ENCODE measurements around the gene PLPP3.

Gene PLPP3

DNA sequence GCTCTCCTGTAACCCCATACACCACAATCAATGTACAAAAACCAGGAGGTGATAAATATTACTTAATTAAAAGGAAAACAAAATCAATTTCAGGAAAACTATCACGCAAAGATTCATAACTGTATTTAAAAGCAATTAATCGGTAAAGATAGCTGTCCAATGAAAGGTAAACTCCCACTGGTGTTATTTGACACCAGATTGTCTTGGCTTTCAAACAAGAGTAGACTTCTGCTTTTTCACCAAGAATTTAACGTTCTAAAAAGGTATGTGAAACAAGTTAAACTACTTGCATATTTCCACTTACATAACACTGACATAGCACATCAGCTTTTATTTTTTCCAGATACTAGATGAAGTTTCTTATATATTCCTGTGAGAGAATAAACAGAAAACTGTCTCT is 3.5 kb downstream of the PLPP3 start:
- DNase-seq, result no peak

DNA sequence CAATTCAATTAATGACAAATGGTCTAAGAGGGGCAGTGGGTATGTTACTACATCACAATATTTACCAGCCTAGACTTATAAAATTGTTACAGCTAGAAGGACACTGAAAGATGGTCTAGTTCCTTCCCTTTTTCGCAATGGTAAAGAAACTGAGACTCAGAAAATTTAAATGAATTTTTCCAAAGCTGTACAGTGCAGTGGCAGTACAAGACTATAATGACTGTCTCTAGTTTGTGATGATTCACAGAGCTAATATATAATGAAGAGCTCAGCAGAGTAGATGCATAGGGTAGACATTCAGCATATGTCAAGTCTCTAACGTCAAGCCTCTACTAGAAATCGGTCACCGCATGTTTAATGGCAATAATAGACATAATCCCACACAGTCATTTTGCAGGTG is 4.6 kb downstream of the PLPP3 start:
- DNase-seq, result no peak

DNA sequence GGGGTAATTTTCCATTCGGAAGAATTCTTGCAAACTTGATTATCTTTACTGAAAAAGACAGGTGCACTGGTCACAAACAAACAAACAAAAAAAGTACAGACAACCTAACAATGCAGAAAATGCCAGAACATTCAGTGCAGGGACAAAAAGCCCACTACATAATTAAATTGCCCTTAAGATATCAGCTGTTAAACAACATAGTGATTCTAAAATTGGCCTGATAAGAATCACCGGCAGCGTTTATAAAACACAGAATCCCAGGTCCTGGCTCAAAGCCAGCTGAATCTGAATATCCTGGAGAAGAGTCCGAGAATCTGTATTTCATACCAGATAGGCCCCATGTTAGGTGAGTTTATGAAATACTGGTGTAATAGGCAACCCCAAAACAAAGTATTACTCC is 6.1 kb downstream of the PLPP3 start:
- DNase-seq, result no peak

DNA sequence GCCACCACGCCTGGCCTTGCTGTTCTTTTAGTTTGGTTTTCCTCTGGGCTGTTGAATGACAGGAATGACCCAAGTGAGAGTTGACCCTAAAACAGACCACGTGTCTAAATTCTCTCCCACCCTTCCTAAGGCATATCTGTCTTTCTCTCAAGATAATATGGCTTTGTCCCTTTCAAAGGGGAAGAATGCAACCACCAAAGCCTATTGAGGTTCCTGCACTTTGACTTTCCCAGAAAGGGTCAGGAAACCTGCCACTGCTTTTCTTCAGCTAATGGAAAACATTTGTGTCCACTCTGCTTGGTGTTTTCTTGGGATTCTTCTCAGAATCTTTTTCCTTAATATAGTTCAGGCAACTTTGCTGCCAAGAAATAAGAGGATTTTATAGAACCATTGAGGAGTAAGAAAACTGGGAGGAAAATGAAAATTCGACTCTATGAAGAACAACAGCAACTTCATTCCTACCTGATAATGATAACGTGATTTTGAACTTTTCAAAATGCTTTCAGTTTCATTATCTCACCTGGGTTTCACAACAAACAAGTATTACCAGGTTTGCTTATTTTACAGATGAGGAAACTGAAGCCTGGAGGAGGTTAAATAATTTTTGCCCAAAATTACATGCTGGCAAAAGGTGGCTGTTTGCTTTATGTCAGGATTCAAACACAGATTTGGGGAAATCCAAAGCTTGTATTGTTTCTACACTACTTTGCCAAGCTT is 6.9 kb downstream of the PLPP3 start:
- no peak for DNase-seq

DNA sequence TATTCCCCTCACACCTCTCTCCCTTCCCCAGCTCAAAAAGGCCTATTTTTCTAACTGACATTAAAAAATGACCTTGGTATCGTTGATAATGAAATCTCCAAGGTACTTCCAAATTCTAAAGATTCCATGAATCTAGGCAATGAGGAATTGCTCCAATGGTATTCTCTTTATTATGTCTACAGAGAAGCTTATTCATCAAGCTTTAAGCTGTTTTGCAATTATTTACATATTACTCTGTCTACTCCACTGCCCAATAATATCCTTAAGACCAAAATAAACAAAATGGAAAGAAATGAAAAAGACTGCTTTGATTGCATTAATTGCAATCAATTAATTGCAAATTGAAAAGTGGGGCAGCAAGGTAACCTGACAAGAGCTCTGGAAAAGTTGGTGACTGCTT is 7.9 kb downstream of the PLPP3 start:
- DNase-seq, result no peak

DNA sequence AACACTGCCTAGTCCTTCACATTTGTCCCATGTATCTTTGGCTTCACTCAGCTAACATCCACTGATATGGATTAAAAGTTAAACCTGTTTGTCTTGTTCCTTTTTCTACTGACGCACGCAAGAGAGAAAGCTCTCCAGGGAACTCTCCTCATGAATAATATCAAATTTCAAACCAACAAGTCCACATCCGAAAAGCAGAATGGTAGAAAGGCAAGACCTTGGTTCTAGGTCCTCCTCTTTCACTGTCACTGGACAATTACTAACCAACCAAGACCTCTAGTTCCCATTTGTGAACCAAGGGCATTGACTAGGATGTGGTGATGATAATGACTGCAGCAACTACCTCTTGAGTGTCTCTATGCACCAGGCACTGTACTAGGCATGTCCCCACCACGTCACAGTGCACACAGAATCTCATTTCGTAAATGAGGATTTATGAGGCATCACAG is 8.4 kb downstream of the PLPP3 start:
- no peak for DNase-seq

DNA sequence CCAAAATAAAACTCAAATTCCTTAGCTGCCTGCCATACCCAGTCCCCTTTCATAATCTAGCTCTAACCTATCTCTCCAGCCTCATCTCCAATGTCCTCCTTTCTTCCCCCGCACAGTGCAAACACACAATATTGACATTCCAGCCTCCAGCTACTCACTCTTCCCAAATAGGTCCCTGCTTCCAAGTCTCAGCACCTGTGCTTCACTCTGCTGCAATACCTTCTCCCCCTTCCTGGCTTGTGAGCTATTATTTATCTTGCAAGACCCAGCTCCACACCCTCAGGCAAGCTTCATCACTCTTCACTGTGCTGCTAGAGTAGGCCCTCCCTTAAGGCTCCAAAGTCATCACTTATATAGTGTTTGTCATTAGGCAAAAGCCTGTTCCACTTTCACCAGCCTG is 9.7 kb downstream of the PLPP3 start:
- DNase-seq, result no peak

DNA sequence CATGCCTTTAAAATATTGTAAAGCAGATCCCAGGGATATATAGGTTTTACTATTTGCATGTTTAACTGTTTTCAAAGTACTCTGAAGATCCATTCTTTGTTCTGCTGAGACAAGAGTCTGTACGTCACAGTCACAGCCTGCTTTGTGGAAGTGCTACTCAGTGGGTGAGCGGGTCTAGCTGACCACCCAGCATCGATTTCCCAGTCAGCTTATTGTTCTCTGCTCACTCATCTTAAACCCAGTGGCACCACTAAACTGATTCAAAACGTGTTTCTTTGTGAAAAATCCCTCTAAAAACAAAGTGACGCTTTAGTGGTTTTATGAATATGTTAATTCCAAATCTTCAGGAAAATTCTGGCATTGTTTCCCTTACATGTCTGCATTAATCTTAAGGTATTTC is 12.4 kb downstream of the PLPP3 start:
- no peak for DNase-seq

DNA sequence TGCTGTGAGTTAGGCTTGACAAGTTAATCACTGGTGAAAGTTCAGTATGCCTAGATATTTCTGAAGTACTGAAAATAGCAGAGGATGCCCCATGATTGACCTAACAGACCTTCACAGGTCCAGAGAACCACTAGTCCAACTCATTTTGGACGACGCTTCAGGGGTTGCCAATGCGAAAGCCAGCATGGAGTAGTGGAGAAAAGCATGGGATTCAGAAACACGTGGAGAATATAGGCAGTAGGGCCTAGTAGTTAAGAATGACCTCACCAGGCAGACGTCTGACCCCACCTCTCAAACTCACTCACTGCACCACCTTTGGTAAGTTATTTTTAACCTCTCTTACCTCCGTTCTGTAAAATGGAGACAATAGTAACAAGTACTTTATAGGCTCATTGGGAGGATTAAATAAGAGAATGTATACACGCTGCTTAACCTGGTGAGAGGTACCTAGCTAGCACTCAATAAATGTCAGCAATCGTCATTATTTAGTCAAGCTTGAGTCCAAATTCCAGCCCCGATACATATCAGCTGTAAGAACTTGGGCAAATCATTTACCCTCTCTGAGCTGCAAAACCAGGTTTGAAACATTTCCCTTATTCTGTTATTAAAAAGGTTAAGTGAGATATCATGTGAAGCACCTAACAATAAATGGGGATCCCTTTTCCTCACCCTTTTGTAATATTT is 13.2 kb downstream of the PLPP3 start:
- DNase-seq, result no peak

DNA sequence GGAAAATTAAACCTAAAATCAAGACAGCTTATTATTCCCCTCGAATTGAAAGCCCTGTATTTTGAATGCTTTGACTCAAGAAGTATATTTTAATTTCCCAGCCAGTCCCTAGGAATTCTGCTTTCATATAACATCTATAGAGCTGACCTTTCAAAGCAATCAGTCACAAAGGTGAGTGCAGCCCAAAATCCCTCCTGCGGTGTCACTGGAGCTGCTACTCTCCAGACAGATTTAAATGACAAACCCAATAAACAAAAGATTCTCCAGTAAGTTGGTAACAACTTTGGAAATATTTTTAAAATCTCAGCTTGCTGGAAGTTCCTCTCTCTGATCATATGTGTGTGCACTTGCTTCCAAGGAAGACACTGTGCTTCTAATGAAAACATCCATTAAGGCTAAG is 14.7 kb downstream of the PLPP3 start:
- no peak for DNase-seq

DNA sequence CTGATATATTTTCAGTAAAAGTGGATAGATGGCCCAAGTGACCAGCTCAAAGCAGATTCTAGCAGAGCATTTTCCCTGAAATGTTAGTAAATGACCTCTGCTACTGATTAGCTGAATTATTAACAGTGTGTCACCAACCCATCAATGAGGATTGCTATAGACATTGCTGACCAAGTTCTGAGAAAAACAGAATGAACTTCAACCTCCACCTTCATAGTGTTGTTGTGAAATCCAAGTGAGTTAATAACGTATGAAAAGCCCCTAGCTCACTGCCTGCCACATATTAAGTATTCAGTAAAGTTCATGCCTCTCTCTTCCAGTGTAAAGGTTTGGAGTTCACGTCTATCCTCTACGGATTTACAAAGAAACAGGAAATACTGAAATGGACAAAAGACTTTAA is 15.8 kb downstream of the PLPP3 start:
- DNase-seq, result no peak

DNA sequence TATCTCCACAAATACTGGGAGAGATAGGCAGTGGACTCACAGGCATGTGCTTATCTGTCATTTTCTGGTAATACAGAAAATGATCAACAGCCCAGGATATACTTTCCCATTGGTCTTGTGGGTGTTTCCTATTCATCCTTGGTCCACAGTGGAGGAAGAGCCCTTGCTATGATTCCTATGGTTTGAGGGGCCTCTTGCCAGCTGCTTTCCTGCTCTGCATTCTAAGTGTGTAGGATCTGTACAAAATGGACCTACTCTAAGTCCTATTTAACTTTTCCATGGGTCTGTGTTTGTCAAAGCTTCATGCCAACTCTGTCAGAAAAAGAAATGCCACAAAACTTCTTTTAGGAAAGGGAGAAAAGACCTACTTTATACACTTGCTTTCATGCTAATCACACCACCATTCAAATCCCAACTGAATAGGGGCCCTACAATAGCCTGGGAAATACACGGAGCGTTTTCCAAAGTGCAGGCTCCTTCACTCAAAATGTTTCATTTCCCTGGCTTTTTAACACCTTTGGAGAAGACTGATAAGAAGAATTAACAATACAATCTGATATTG is 16.4 kb downstream of the PLPP3 start:
- no peak for DNase-seq

DNA sequence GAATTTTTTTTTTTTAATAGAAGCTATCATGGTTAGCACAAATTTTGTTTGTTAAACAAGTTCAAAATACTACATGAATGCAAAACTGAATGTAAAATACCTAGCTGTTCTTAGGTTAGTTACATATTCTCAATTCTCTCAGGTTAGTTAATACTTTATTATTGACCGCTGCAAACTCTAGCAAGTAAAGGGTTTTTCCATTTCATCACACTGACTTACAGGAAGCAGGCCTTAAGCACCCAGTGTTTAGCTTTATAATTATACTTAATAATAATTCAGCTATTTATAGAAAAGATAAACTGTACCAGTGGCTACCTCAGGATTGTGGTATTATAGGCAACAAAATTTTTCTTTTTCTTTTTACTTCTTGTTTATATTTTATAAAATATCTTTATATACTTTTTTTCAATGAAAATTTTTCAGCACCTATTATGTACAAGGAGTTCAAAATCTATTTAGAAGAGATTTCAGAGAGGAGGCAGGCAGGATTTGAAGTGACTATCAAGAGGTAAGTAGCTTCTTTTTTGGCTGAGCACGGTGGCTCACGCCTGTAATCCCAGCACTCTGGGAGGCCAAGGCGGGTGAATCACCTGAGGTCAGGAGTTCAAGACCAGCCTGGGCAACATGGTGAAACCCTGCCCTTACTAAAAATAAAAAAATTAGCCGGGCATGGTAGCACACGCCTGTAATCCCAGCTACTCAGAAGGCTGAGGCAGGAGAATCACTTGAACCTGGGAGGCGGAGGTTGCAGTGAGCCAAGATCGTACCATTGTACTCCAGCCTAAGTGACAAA is 17.9 kb downstream of the PLPP3 start:
- DNase-seq, result no peak

DNA sequence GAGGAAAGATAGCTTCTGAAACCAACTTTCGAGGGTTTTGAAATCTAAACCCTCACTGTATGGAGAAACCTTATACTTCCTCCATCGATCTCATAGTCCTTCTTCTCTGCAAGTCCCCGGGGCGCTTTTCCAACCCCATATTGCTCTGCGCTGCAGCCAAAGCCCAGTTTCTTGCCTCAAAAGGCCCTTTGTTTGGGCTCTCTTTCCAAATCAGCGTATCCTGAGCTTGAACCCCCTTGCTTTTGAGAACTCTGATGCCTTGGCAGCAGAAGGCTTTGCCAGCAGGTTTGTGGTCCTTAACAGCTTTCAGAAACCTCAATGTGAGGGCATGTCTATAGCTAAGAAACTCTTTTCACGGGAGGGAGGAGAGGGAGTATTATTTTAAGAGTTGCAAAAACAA is 21.6 kb downstream of the PLPP3 start:
- no peak for DNase-seq

DNA sequence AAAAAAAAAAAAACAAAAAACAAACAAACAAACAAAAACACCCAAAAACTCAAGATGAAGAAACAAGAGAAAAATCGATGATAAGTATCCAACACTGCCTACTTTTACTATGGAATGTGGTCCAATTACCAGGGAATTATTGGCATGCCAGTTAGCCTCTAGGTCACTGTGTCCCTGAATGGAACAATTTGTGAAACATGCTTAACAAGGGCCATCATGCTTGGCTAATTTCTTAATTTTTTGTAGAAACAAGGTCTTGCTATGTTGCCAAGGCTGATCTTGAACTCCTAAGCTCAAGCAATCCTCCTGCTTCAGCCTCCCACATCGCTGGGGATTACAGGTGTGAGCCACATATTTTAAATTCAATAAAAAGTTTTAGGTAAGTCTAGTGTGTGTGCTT is 23.9 kb downstream of the PLPP3 start:
- DNase-seq, result no peak

DNA sequence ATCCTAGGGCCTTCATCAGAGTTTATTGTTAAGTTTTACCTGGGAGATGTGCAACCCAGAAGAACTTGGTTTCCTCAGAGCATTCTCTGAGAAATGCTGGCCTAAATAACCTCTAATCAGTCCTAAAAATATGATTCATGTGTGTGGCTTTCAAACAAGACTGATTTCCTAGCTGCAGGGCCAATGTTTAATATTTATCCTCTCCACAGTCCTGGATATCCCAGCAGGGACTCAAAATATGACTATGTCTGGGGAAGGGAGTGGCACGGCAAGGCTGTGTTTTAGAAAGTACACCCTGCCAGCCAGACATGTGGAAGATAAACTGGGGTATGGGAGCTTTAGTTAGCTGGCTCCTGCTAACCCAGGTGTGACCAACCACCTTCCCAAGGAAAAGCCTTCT is 26.3 kb downstream of the PLPP3 start:
- DNase-seq, result no peak

DNA sequence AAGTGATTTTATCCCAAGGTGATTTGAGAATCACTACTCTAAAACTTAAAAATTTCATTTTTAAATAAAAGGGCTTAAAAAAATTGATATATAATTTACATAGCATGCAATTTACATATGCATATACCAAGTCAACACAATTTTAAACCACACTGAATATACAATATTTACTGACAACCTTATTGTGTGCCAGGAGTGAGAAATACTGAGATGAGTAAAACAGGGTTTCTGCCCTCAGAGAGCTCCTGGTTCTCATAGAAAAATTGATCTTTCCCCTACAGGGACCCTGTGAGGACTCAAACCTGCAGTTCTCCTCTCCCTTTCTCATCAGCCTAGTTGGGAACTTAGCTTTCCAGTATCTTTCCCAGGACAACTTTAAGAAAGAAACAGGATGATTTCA is 27.0 kb downstream of the PLPP3 start:
- DNase-seq, result no peak

DNA sequence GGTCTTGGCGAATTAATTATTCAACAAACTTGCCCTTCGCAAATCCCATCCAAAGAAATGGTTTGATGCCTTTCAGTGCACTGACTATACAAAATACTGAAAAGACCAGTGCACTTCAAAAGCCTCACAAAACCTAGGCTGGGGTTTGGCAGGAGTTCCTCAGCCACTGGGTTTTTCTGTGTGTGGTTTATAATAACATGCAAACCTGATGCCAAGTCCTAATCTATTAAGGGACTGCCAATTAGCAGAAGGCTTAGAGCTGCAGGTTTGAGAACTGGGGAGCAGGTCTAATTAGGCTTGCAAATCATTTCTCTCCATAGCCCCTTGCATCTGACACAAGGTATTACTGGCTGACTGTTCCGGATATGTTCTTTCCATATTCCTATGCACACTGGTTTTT is 27.7 kb downstream of the PLPP3 start:
- no peak for DNase-seq

DNA sequence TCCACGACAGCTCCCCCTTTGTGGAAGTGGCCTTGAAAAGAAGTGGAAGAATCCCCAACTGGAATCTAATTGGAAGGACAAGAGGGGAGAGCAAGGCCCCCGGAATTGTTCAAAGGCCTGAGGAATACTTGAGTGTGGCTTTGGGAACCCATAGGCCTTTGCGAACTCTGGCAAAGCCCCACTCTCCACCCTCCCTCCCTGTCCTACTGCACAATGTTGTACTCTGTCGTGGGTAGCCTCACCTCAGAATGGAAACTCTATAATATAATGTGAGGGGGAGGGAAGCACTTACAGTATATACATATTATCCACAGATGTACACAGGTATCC is 28.5 kb downstream of the PLPP3 start:
- no peak for DNase-seq

DNA sequence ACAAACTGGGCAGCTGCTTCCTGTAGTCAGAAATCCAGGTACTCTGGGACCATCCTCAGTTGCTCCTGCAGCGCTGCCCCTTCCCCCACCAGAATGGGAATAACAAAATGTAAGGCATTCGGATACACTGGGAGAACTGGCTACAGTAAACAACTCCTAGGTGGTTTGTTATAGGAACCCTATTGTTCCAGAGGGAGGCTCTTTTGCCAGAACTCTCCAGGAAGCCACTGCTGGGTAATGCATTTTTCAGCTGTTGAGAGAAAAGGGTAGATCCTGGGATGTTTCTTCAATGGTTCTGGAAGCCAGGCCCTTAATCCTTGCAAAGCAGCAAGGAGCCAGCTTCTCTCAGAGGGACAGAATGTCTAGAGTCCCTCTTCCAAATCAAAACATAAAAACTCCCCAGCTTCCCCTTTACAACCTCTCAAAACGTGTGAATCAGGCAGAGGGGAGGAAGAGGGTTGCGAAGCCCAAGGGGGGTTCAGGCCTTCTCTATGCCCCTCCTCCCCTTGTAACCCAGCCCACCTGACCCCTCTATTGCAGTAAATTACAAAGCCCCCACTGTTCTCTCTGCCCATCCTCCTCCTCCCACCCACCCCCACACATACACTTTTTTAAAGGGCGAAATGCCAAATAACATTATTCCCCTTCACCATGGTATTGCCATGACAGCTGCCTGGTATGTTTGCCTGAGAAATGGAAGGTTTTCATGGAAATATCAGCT is 29.1 kb downstream of the PLPP3 start:
- no peak for DNase-seq

DNA sequence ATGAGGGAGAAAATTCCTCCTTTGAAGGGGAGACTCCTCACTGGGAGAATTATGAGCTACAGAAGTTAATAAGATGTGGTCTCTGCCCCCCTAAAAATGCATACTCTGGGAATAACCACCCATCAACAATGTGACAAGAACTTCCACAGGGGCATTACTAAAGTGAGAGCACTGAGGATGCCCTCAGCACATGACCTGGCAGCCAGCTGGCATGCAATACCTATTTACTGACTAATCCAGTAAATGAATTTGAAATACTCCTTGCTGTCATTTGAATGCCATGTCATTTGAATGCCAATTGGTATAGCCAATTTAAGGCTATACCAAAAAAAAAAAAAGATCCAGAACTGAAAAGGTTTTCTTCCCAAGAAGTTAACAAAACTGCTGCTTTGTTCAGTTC is 30.8 kb downstream of the PLPP3 start:
- DNase-seq, result no peak

DNA sequence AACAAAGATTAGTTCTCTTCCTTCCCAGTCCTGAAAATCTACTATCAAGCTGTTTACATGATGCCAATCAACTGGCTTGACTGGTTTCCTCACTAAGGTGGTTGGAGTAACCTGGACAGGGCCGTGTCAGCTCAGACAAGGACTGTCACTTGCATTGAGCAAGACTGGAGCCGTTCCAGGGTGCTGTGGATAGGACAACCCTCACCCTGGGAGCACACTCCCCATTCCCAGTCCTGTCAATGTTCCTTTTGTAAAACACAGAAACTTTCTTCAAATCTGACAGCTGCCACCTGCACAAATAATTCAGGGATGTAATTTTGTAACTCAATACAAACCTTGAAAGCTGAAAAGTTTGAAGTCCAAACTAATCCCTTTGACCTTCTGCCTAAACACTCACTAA is 31.4 kb downstream of the PLPP3 start:
- DNase-seq, result no peak

DNA sequence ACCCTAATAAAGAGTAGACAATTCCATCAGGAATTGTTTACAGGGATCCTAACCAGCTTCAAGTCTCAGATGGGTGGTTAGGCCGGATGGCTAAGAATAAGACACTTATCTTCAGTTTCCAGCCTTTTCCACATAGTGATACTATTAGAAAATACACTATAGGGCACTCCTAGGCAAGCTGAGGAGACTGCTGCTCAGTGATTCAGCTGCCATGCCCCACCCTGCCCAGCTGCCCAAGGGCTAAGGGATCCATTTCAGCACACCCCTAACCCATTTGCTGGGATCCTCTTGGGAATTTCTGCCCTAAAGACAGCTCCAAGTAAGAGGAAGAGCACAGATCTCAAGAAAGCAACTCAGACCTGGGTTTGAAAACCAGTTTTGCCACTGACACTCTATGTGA is 31.9 kb downstream of the PLPP3 start:
- no peak for DNase-seq

Measured in stimulated activated CD4-positive, alpha-beta T cell treated with anti-CD3 and anti-CD28 coated beads, Interleukin-4, amount 100 ng/mL, for 1 hour (primary cell).